Measurements from ENCODE around the gene TMEM131. TPM values are rescaled to one million over a fixed set of nuclear protein-coding genes. Genes with fewer than 3 reads are reported as not detected.

Gene TMEM131
- total RNA-seq, 2 donors from 2014 or later = 49.5 to 52.0 TPM

DNA sequence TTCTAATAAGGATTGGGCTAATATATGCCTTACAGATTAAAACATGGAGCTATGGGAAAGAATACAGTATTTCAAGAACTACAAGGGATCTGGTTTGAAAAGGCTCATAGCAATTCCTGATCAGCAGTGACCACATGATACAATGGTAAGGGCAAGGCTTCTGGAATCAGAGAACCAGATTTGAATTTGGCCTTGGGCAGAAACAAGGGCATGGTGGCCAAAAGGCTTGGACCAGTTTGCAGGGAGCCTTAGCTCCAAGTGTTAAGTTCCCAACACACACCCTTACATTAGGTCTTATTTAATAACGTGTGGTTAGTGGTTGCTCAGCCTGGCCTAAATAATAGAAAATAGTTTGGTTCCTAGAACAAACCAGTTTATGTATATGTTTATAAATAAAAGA lies 194.7 kb downstream of the TMEM131 start:
- Histone ChIP-seq H3K27me3 (replicated peaks; ENCODE audit: insufficient read depth) (no peaks in the 10 kb centered on the region), H3K9me3 (no peaks in the 10 kb centered on the region), H3K4me1 (ENCODE audit: control insufficient read depth in 1 of 2, low read depth in 2 of 2) (no peaks in the 10 kb centered on the region), H3K27ac (no peak overlapping the region), H3K36me3 (peaks cover 19% of the 10 kb centered on the region), H3K4me3 (no peak overlapping the region)
- ATAC-seq (ENCODE audit: insufficient number of reproducible peaks, low FRiP score, low read depth) (no peak), DNase-seq (ENCODE audit: low spot score) (no peak)
- TF ChIP-seq CTCF (IDR thresholded peaks at IDR 0.05) = no peak

GRCh38 chr2:97798416-97798815 lies 197.3 kb downstream of the TMEM131 start:
- no peak for DNase-seq (ENCODE audit: low spot score)
- Histone ChIP-seq H3K9me3 (no peaks in the 10 kb centered on the region), H3K4me1 (ENCODE audit: control insufficient read depth in 1 of 2, low read depth in 2 of 2) (no peaks in the 10 kb centered on the region), H3K27ac (no peak overlapping the region), H3K4me3 (no peak overlapping the region), H3K36me3 (peaks cover 11% of the 10 kb centered on the region), H3K27me3 (replicated peaks; ENCODE audit: insufficient read depth) (no peaks in the 10 kb centered on the region)
- no peak for TF ChIP-seq CTCF (IDR thresholded peaks at IDR 0.05)
- ATAC-seq (ENCODE audit: insufficient number of reproducible peaks, low FRiP score, low read depth) = no peak

GRCh38 chr2:97797355-97797754 lies 198.4 kb downstream of the TMEM131 start:
- Histone ChIP-seq H3K27me3 (replicated peaks; ENCODE audit: insufficient read depth) (no peaks in the 10 kb centered on the region), H3K9me3 (no peaks in the 10 kb centered on the region), H3K36me3 (peaks cover 21% of the 10 kb centered on the region), H3K27ac (no peak overlapping the region), H3K4me1 (ENCODE audit: control insufficient read depth in 1 of 2, low read depth in 2 of 2) (no peaks in the 10 kb centered on the region), H3K4me3 (no peak overlapping the region)
- DNase-seq (ENCODE audit: low spot score) (no peak), ATAC-seq (ENCODE audit: insufficient number of reproducible peaks, low FRiP score, low read depth) (no peak)
- no peak for TF ChIP-seq CTCF (IDR thresholded peaks at IDR 0.05)

DNA sequence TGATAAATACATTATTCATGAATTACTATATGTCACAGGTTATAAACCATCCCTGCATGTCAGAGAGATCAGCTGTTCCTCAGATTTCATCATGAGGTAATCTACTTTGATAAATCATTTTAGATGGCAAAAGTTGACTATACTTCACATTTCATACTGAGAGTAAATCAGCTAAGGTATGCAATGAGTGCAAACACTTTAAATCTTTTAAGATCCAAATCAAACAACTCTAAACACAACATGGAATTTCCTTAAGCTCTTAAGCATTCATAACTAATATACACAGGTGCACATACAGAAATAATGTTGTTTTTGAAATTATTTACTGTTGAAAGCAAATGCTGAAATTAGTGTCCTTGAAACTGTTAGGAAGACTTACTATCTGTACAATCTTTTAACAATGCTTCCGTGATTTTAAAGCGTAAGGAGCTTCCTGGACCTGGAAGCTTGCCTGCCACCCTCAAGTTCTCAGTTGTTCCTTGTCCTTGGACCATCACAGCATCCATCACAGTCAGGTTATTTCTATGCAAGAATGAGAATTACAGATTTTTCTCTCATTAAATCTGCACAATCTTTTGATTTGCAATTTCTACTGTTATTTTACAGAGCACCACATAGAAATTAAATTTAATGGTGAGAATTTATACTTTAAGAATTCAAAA lies 199.2 kb downstream of the TMEM131 start:
- H3K9me3 ChIP-seq = no peaks in the 10 kb centered on the region
- H3K27me3 ChIP-seq (replicated peaks; ENCODE audit: insufficient read depth) = no peaks in the 10 kb centered on the region
- no peak for DNase-seq (ENCODE audit: low spot score)
- ATAC-seq (ENCODE audit: insufficient number of reproducible peaks, low FRiP score, low read depth) = no peak
- no peaks in the 10 kb centered on the region for H3K4me1 ChIP-seq (ENCODE audit: control insufficient read depth in 1 of 2, low read depth in 2 of 2)
- no peak overlapping the region for H3K27ac ChIP-seq
- no peak overlapping the region for H3K4me3 ChIP-seq
- TF ChIP-seq CTCF (IDR thresholded peaks at IDR 0.05) = no peak
- peaks cover 27% of the 10 kb centered on the region for H3K36me3 ChIP-seq

GRCh38 chr2:97792416-97792815 lies 203.3 kb downstream of the TMEM131 start:
- H3K4me3 ChIP-seq = no peak overlapping the region
- ATAC-seq (ENCODE audit: insufficient number of reproducible peaks, low FRiP score, low read depth) = no peak

More at GRCh38 chr2:97792416-97792815, 203.3 kb downstream of the TMEM131 start:
- Histone ChIP-seq H3K9me3 (no peaks in the 10 kb centered on the region), H3K4me1 (ENCODE audit: control insufficient read depth in 1 of 2, low read depth in 2 of 2) (no peaks in the 10 kb centered on the region), H3K27ac (no peak overlapping the region), H3K36me3 (peaks cover 26% of the 10 kb centered on the region), H3K27me3 (replicated peaks; ENCODE audit: insufficient read depth) (no peaks in the 10 kb centered on the region)
- DNase-seq (ENCODE audit: low spot score) = no peak
- no peak for TF ChIP-seq CTCF (IDR thresholded peaks at IDR 0.05)

Measured in thoracic aorta (tissue), 2 donors.